ENCODE data around the gene ATP4A. TPM values are rescaled to one million over a fixed set of nuclear protein-coding genes. Genes with fewer than 3 reads are reported as not detected.

The ATP4A gene
- total RNA-seq, 1 donor from 2014 or later: not detected

DNA sequence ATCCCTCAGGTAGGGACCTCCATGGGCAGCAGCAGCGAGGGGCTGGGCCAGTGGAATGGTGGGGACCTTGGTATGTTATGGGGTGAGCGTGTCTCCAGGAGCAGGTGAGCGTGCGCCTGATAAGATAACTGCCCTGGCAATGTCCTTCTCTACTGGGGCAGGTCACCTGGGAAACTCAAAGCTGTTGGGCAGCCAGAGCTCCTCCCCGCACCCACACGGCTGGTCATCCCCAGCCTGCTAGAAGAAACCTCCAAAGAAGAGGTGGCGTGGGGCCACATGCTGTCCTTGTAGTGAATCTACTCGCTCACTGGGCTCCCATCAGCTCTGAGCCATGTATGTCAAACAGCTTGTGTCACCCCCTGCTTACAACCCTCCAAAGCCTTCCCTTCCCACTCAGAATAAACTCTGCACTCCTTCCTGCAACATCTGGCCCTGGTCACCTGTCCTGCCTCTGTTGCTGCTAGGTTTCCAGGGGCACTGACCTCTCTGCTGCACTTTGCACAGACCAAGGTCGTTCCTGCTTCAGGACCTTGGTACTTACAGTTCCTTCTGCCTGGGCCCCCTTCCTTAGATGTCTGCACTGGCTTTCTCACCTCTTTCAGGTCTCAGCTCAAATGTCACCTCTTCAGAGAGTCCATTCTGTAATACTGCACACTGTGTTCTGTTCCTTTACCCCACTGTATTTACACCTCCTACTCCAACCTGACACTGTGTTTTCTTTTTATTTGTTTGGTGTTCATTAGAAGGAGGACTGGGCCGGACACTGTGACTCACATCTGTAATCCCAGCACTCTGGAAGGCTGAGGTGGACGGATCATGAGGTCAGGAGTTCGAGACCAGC, 1.8 kb upstream of the ATP4A start:
- DNase-seq: no peak

DNA sequence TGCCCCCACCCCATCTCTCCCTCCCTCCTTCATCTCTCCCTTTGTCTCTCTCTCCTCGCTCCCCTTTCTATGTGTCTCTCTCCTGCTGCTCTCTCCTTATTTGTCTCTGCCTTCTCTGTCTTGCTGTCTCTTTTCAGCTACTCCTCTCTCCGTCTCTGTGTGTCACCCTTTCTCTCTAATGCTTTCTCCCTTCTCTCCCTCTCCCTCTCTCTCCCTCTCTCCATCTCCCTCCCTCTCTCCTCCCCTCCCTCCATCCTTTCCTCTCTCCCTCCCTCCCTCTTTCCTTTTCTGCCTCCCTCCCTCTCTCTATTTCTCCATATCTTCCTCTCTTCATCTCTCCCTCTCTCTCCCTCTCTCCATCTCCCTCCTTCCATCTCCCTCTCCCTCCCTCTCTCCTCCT, 682 bp downstream of the ATP4A start:
- DNase-seq: no peak

DNA sequence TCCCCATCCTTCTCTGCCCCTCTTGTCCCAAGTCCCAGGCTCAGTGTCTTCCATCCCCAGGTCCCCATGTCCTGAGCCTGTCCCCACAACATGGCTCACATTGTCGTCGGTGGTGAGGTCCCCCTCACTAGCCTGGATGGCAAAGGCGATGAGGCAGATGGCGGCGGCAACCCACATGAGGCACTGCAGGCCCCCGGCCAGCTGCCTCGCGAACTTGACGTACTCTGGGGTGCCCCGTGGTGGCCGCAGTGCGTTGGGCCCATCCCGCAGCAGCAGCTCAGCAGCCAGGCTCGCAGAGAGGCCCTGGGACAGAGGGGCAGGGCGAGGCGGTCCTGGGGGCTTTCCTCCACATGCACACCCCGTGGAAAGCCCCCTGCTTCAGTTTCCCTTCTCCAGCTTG, 1.1 kb downstream of the ATP4A start:
- DNase-seq: no peak

DNA sequence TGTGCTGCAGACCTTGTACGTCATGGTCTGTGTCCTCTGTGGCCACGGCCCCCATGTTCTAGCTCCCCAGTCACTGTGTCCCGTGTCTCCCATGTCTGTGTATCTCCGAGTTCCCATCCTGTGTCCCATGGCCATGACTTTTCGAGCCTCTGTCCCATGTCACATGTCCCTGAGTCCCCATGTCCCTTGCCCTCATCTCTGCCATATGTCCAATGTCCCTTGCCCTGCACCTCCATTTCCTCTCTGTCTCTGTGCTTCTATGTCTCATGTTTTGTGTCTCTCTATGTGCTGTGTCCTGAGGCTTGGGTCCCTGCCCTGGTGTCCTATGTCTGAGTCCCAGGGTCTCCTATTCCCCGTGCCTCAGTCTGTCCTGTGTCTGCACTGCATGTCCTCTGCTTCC, 2.0 kb downstream of the ATP4A start:
- no peak for DNase-seq

DNA sequence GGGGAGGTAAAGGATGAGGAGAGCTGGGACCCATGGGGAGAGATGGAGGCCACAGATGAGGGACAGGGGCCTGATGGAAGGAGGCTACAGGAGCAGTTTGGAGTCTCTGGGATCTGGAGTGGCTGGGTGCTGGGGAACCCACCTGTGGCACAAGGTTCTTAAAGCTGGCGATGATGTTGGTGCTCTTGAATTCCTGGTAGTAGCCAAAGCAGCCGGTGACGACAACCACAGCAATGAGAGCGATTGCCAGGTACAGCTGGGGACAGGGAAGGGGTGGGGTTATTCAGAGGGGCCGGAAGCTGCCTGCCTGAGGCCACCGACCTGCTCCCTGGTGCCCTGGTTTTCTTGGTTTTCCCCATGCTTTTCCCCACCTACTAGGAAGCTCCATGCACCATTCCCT, 2.8 kb downstream of the ATP4A start:
- DNase-seq: no peak

DNA sequence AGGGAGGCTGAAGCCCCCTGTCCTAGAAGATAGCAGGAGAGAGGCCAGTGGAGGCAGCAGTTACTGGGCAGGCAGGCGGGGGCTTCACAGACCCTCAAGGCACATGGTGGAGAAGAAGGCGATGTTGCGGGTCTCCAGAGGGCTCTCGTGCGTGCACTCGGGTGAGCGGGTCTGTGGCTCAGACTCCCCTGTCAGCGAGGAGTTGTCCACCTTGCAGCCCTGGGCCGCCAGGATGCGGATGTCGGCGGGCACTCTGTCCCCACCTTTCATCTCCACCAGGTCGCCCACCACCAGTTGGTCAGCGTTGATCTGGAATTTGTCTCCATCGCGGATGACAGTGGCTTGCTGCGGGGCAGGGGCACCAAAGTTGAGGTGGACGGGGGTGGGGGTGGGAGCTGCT, 3.2 kb downstream of the ATP4A start:
- DNase-seq: no peak

DNA sequence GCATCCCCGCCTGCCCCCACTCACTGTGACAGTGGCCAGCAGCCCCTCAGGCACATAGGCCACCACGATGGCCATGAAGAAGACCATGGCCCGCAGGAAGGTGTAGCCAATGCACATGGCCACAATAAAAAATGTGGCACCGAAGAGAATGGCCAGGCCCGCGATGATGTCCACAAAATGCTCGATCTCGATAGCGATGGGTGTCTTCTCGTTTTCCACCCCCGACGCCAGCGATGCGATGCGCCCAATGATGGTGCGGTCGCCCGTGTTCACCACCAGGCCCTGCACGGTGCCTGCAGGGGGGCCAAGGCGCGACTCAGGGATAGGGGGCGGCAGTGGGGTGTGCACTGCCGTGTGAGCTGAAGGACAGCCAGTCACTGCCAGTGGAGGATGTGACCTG, 3.7 kb downstream of the ATP4A start:
- no peak for DNase-seq

DNA sequence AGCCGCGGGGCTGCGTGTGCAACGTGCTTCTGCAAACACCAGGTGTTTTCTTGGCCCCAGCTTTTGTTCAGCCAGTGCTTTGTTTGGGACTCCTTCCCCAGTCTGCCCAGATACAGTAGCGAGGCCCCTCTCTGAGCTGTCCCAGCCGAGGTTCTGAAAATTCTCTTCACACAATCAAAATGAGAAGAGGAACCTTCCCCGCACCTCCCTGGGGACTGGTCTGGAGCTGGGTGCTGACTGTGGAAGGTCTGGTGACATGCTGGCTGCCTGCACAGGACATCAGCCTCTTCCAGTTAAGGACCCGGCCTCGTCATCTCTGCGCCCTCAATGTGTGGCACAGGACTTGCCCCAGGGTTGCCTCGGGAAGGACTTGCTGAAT, 4.2 kb downstream of the ATP4A start:
- DNase-seq: no peak

DNA sequence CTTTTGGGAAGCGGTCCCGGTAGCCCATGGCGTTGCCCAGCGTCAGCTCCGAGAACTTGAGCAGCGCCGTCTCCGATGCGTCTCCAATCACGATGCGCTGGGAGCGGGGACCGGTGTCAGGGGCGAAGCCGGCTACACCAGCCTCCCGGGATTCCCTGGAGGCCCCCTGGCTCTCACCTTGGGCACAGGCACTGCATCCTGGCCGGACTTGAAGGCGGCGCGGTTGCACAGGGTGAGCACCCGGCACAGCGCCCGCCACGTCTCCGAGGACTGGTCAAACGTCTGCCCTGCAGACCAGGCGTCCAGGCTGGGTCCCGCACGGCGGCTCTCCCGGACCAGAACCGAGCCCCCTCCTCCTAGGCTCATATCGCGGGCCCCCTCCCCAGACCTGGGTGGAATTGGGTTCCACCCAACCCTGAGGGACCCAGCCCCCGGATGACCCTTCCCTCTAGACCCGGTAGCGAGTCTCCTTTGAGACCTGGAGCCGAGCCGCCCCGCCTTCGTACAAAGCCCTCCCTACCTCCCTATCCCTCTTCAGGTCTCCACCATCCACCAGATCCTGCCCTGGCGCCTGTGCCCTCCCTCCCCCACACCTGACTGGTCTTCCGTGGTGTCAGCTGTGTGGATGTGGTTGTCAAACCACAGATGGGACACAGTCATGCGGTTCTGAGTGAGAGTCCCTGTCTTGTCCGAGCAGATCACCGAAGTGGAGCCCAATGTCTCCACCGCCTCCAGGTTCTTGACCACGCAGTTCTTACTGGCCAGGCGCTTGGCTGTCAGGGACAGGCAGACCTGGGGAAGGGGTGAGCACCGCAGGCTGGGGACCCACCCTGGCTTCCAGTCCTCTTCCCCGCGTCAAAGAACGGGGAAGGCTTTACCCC, 4.8 kb downstream of the ATP4A start:
- no peak for DNase-seq

DNA sequence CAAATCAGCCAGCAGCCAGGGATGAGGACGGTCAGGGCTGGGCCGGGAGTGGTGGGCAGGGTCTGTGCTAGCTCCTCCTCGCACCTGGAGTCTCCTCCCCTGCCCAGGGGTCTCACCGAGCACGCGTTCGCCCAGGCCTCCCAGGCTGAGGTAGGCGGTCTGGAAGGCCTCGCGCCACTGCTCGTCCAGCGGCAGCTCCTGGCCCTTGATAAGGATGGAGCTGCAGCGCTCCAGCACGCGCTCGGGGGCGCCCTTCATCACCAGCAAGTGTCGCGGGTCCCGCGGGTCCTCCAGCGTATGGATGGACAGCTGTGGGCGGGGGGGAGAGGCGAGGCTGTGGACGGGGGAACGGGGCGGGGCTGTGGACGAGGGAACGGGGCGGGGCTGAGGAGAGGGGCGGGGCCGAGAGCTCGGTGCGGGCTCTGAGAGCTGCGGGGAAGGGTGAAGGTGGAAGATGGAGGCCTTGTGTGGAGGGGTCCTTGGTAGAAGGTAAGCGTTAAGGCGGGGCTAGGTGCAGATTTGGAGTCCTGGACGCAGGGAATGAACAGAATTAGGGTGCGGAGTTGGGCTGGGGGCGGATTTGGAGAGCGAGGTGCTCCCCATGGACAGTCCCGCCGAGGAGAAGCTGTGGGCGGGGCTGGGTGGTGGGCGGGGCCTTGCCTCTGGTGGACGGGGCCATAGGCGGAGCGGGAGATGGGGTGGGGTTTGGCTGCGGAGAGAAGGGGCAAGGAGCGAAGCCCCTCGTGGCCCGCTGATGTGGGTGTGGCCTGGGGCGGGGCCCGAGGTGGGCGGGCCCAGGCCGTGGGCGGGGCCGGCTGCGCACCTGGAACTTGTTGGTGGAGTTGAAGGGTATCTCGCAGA, 5.7 kb downstream of the ATP4A start:
- no peak for DNase-seq

DNA sequence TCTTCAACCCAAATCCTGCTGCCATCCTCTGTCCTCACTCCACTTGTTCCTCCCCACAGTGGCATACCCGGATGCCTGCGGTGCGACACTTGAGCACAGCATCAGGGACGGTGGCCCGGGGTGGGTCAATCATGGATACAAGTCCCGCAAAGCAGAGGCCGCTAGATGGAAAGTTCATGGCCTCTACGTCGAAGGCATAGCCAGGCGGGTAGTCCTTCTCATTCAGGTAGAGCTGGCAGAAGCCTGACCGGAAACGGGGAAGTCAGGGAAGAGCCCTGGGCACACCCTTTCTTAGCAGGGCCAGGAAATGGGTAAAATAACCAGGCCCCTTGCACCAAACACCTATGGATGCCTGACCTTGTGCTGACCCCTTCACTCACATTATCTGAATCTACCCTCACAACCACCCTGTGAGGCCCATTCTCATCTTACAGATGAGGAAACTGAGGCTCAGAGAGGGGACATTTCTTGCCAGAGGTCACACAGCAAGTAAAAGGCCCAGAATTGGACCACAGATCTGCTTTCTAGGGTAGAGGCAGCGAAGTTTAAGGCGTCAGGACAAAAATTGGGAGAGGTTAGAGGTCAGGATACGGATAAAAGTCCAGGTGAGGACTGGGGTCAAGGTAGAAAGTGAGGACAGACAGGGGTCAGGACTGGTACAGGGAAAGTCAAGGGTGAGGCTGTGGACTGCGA, 6.5 kb downstream of the ATP4A start:
- no peak for DNase-seq

DNA sequence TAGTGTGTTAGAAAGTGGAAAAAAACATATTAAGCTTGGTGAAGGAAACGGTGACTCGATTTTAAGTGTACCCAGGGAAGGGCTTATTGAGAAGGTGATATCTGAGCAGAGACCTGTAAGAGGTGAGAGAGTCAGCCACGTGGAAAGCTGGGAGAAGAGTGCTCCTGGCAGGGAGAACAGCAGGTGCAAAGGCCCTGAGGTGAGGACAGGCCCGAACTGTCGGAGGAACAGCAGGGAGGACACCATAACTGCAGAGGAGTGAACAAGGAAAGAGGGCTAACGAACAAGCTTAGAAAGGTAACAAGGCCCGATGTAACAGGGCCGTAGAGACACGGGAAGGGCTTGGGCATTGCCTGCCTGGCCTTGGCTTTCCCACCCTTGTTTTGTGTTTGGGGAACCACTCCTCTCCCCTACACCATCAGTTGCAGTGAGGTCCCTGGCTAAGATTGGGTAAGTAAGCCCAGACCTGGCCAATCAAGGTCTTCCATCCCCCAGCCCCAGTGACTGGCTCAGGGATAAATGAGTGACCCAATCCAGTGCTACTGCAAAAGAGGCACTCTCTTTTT, 7.3 kb downstream of the ATP4A start:
- DNase-seq: no peak

DNA sequence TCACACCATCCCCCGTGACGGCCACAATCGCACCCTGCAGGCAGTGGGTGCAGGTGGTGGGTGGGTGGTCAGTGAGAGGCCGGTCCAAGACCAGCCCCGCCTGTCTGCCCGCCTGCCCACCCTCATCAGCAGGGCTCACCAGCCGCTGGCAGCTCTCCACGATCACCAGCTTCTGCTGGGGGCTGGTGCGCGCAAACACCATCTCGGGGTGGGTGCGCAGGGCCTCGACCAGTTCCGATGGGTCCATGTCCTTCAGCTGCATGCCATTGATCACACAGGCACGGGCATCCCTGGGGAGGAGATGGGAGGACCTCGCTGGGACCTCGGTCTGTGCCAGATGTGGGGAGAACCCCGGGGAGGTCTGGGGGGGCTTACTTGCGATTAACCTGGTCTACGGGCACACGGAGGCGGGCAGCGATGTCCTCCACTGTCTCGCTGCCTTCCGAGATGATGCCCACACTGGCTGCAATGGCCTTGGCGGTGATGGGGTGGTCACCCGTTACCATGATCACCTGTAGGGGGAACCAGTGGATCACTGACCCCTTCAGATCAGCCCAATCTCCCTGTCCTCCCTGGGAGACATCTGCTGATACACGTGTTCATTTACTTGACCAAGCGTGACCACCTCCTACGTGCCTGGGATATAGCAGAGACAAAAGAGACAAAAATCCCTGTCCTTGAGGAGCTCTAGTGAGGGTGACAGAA, 8.0 kb downstream of the ATP4A start:
- DNase-seq: no peak

DNA sequence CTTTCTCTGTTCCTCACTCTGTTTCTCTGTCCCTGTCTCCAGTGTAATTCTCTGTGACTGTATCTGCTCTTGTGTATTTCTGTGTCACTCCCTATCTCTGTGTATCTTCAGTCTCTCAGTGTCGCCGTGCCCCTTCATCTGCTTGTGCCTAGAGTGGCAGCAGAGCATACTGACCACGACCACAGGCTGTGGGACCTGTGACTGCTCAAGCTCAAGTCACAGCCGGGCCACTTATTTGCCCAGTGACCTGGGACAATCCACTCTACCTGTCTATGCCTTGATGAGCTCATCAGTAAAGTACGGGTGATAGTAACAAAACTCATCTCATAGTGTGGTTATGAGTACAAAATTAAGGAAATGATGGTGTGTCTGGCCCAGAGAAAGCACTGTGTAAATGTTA, 9.4 kb downstream of the ATP4A start:
- no peak for DNase-seq

DNA sequence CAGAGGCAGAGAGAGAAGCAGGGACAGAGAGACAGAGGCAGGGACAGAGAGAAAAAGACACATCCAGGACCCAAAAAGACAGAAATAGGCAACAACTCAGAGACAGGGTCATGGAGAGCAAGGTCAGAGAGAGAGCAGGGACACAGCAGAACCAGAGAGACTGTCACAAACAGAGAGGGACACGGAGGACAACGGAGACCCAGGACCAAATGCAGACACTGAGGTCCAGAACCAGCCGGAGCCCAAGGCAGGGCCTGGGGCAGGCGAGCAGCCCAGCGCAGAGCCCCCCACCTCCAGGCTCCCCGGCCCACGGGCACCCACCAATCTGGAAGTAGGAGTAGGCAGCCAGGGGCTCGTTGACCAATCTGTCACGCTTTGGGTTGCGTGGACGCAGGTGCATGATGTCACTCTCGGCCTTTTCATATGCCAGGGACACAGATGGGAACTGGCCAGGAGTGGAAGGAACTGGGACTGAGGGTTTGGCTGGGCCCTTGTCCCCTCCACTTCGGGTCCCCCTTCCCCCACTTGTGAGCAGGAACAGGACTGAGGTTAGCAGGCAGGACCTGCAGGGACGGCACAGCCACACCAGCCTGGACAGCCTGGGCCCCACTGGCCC, 10.0 kb downstream of the ATP4A start:
- no peak for DNase-seq

DNA sequence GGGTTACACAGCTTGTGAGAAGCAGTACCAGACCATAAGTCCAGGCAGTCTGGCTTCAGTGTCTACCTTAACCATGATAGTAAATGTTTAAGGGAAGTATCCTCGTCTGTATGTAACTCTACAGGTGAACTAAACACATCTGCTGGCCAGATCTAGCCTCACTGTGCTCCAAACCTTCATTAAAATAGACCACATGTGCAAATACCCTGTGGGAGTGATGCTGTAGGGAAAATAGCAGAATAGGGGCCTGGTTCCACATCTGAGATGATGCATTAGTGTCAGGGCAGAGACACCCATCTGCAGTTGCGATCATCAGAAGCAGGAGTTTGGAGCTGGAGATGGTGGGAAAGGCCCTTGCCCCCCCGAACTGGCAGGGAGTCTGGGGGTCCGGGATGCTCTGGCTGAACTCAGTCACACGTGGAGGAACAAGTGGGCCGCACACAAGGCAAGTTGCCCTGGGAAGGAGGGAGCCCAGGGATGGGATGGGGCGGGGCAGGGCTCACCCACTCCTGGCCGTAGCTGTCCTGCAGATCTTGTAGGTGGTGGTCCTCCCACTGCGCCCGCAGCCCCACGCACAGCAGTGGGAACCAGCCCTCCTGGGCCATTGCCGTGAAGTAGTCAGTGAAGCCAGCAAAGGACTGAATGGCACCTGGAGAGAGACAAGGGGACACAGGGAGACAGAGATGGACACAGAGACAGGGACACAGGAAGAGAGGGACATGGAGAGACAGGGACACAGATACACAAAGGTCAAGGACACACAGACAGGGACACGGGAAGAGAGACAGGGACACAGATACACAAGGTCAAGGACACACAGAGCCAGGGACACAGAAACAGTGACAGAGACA, 10.7 kb downstream of the ATP4A start:
- DNase-seq: no peak

DNA sequence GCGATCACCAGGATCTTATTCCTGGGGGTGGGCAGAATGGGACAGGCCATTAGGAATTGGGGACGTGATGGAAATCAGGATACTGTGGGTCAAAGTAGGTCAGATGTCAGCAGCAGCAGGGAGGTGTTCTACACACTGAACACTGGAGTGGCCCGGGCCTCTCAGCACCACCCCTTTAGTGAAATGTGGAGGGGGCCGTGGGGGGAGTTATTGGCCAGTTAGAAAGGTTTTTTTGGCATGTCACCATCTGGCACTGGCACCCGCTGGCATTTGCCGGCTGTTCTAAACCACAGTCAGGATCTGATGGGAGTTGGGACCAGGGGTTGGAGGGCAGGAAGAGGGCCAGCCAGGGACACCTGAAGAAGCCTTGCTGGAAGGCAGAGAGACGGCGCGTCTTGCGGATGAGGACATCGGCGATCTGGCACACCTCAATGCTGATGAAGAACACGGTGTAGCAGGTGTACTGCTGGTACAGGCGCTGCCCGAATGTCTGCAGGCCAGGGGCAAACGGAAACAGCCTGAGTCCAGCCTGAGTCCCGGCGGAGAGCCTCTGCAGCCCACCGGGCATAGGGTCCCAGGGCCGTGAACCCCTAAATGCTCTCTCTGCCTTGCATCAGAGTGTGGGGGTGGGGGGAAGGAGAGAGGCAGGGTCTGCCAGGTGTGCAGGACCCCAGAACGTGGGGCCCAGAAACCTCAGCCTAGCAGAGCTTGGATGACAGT, 12.2 kb downstream of the ATP4A start:
- no peak for DNase-seq

DNA sequence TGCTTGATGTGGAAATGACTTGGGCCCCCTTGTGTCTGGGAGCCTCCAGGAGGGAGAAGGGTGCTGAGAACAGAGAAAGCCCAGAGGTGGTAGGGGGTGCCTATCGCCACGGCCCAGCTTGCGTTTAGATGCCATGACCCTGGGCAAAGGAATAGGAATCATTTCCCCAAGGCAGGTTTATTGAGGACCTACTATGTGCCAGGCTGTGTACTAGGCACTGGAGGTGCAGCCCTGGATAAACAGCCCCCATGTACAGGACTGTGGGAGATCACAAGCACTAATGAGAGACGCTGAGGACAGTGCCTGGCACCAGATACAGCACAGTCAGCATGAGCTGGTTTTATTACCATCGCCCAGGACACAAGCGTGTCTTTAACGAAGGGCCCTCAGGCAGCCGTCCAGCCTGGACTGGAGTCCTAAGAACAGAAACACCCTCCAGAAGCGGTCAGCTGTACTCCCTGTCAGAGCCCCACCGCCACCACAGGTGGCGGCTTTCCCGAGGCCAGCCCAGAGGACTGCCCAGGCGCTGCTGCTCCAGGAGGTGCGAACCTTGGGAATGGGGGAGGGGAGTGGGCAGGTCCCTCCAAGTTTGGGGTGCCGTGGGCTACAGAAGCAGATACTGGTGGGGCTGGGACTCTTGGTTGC, 13.5 kb downstream of the ATP4A start:
- no peak for DNase-seq

All from skin of body (tissue), 2 donors.